OCI-LY3 (cell line): Measurements from ENCODE around the gene ENGASE.
"Not testable (repeated sequence)": the region's sequence is repeated elsewhere in the genome, so short reads cannot be mapped to it uniquely, and the experiment has no call there.

ENCODE experiments used
- H2AFZ ChIP-seq: fragments of 200-600, 300-600 bp; shearing (Covaris generic); 2 replicates; pipeline ENCODE4 v1.6.0; 2014; ENCODE audit warnings: antibody characterized with exemption, low read depth, low read length
- H3K27ac ChIP-seq: fragments of 200-600, 300-600 bp; sonication (generic); 2 replicates; pipeline ENCODE4 v1.5.1; 2014; ENCODE audit warnings: mild to moderate bottlenecking, low read length, moderate library complexity, mixed read lengths
- H3K27me3 ChIP-seq: fragments of 200-600, 300-600 bp; sonication (generic); 2 replicates; pipeline ENCODE4 v1.6.1; 2014; ENCODE audit warnings: low read depth, low read length, mixed read lengths
- H3K36me3 ChIP-seq: fragments of 200-600, 300-600 bp; sonication (generic); replicated peaks from 2 replicates; pipeline ENCODE3; 2014; ENCODE audit warnings: low read depth, low read length, mixed read lengths
- H3K4me1 ChIP-seq: fragments of 300-600, 200-600 bp; sonication (generic); 2 replicates; pipeline ENCODE4 v1.6.1; 2014; ENCODE audit warnings: low read length, mixed read lengths
- H3K4me2 ChIP-seq: fragments of 200-600, 300-600 bp; sonication (generic); 2 replicates; pipeline ENCODE4 v1.6.1; 2014; ENCODE audit warnings: low read length, mixed read lengths
- H3K4me3 ChIP-seq: fragments of 300-600, 200-600 bp; sonication (generic); 2 replicates; pipeline ENCODE4 v1.5.1; 2014; ENCODE audit warnings: antibody characterized with exemption, mild to moderate bottlenecking, low read length, moderate library complexity
- H3K79me2 ChIP-seq: fragments of 300-600, 200-600 bp; shearing (Covaris generic); 2 replicates; pipeline ENCODE4 v1.6.1; 2014; ENCODE audit warnings: mild to moderate bottlenecking, low read length, mixed read lengths
- H3K9ac ChIP-seq: fragments of 300-600, 200-600 bp; shearing (Covaris generic); 2 replicates; pipeline ENCODE4 v1.6.0; 2014; ENCODE audit warnings: mild to moderate bottlenecking, low read length, moderate library complexity
- H3K9me3 ChIP-seq: fragments of 200-600, 300-600 bp; shearing (Covaris generic); 2 replicates; pipeline ENCODE4 v1.6.1; 2014; ENCODE audit warnings: low read length, mixed read lengths; ENCODE audit not compliant: insufficient read depth
- H4K20me1 ChIP-seq: fragments of 200-600, 300-600 bp; sonication (generic); 2 replicates; pipeline ENCODE4 v1.6.1; 2016; ENCODE audit warnings: low read length, mixed read lengths; ENCODE audit not compliant: insufficient read depth
- CTCF ChIP-seq: fragments of 200-600, 300-600 bp; sonication (generic); IDR thresholded peaks from 2 replicates; pipeline ENCODE4 v1.5.1; 2014; ENCODE audit warnings: antibody characterized with exemption, low read length, low read depth
- EZH2phosphoT487 ChIP-seq: fragments of 200-600 bp; shearing (Covaris generic); IDR thresholded peaks from 2 replicates; pipeline ENCODE4 v1.6.1; 2018; ENCODE audit warnings: antibody characterized with exemption, mixed run types, low read depth

Gene ENGASE

GRCh38 chr17:79027274-79027924, 47.2 kb upstream of the ENGASE start:
- no peaks in the 10 kb centered on the region for H4K20me1 ChIP-seq
- H3K4me3 ChIP-seq = no peak overlapping the region
- no peak for TF ChIP-seq CTCF
- no peak for TF ChIP-seq EZH2phosphoT487
- no peak overlapping the region for H3K27ac ChIP-seq
- no peaks in the 10 kb centered on the region for H3K4me1 ChIP-seq
- no peaks in the 10 kb centered on the region for H3K36me3 ChIP-seq
- H3K9ac ChIP-seq = no peak overlapping the region
- H3K79me2 ChIP-seq = no peaks in the 10 kb centered on the region
- peaks cover 33% of the 10 kb centered on the region for H3K27me3 ChIP-seq
- no peaks in the 10 kb centered on the region for H3K9me3 ChIP-seq
- no peak overlapping the region for H3K4me2 ChIP-seq
- H2AFZ ChIP-seq = no peak overlapping the region

GRCh38 chr17:79027925-79028491, 46.6 kb upstream of the ENGASE start:
- Histone ChIP-seq H3K9ac (no peak overlapping the region), H2AFZ (no peak overlapping the region), H4K20me1 (no peaks in the 10 kb centered on the region), H3K4me3 (no peak overlapping the region), H3K36me3 (no peaks in the 10 kb centered on the region), H3K9me3 (no peaks in the 10 kb centered on the region), H3K27me3 (peaks cover 27% of the 10 kb centered on the region), H3K4me2 (no peak overlapping the region), H3K27ac (no peak overlapping the region), H3K79me2 (no peaks in the 10 kb centered on the region), H3K4me1 (no peaks in the 10 kb centered on the region)
- TF ChIP-seq CTCF (no peak), EZH2phosphoT487 (no peak)

GRCh38 chr17:79028496-79029326, 45.9 kb upstream of the ENGASE start:
- TF ChIP-seq EZH2phosphoT487 = no peak
- TF ChIP-seq CTCF = no peak; the same call in 1 of the 2 replicates
- Histone ChIP-seq H3K9ac (no peak overlapping the region), H3K4me2 (no peak overlapping the region), H2AFZ (no peak overlapping the region), H3K79me2 (no peaks in the 10 kb centered on the region), H3K27me3 (peaks cover 20% of the 10 kb centered on the region), H4K20me1 (no peaks in the 10 kb centered on the region), H3K4me3 (no peak overlapping the region), H3K9me3 (no peaks in the 10 kb centered on the region), H3K4me1 (no peaks in the 10 kb centered on the region), H3K27ac (no peak overlapping the region), H3K36me3 (no peaks in the 10 kb centered on the region)

GRCh38 chr17:79029327-79030009, 45.2 kb upstream of the ENGASE start:
- H4K20me1 ChIP-seq = no peaks in the 10 kb centered on the region
- no peaks in the 10 kb centered on the region for H3K79me2 ChIP-seq
- no peaks in the 10 kb centered on the region for H3K9me3 ChIP-seq
- H3K4me1 ChIP-seq = no peaks in the 10 kb centered on the region
- no peak overlapping the region for H3K27ac ChIP-seq
- no peak overlapping the region for H2AFZ ChIP-seq
- no peak overlapping the region for H3K9ac ChIP-seq
- no peak for TF ChIP-seq CTCF
- TF ChIP-seq EZH2phosphoT487 = no peak
- H3K27me3 ChIP-seq = peaks cover 20% of the 10 kb centered on the region
- no peak overlapping the region for H3K4me3 ChIP-seq
- H3K4me2 ChIP-seq = no peak overlapping the region
- no peaks in the 10 kb centered on the region for H3K36me3 ChIP-seq

- not testable (repeated sequence) for H3K4me1 ChIP-seq, H3K4me3 ChIP-seq
- H3K27me3 ChIP-seq = peaks cover 20% of the 10 kb centered on the region
Observed at GRCh38 chr17:79030636-79031035, 44.0 kb upstream of the ENGASE start.

More at GRCh38 chr17:79030636-79031035, 44.0 kb upstream of the ENGASE start:
- H3K79me2 ChIP-seq, H3K9me3 ChIP-seq, H4K20me1 ChIP-seq, H3K4me2 ChIP-seq, H3K27ac ChIP-seq, H3K9ac ChIP-seq, H3K36me3 ChIP-seq, H2AFZ ChIP-seq: not testable (repeated sequence)
